ENCODE measurements around the gene DDN. TPM values are rescaled to one million over a fixed set of nuclear protein-coding genes. Genes with fewer than 3 reads are reported as not detected.

DDN gene
- total and polyA plus RNA-seq, 9 of the 15 experiments (the other 6 are each of a cell fraction or from before 2014, with no cell fraction given), result 0.03 to 3.6 (median 1.6) TPM

GRCh38 chr12:48993787-48994186 is 5.4 kb downstream of the DDN start (continued):
- TF ChIP-seq ZNF449 (CRISPR knock-in tag; IDR thresholded peaks at IDR 0.05), result no peak
- no peak for TF ChIP-seq ESRRB (CRISPR knock-in tag; IDR thresholded peaks at IDR 0.05; ENCODE audit: borderline replicate concordance)
- 0 out of 2 replicates have a peak, but pooled peaks have one; percentile 4 for TF ChIP-seq ZBTB26 (CRISPR knock-in tag; IDR thresholded peaks at IDR 0.05)
- TF ChIP-seq CTBP1 (IDR thresholded peaks at IDR 0.05; ENCODE audit: borderline replicate concordance), result peak; percentile 32; the same call in 1 of the 2 replicates
- TF ChIP-seq RREB1 (CRISPR knock-in tag; IDR thresholded peaks at IDR 0.05), result no peak
- no peak for TF ChIP-seq ZNF347 (CRISPR knock-in tag; IDR thresholded peaks at IDR 0.05; ENCODE audit: low read depth)
- TF ChIP-seq XRCC5 (IDR thresholded peaks at IDR 0.05; ENCODE audit: low read depth, low read length), result no peak
- TF ChIP-seq ZNF239 (CRISPR knock-in tag; IDR thresholded peaks at IDR 0.05), result no peak
- TF ChIP-seq ZNF512 (tag; IDR thresholded peaks at IDR 0.05), result no peak
- TF ChIP-seq HNRNPH1 (optimal IDR thresholded peaks at IDR 0.05; ENCODE audit: low read depth, low read length), result no peak
- no peak for TF ChIP-seq CREM (IDR thresholded peaks at IDR 0.05; ENCODE audit: low read depth)
- TF ChIP-seq GABPB2 (CRISPR knock-in tag; conservative IDR thresholded peaks at IDR 0.05), result no peak
- TF ChIP-seq ZKSCAN1 (IDR thresholded peaks at IDR 0.05; ENCODE audit: low read depth, low read length), result 0 out of 2 replicates have a peak, but pooled peaks have one; percentile 22
- no peak for TF ChIP-seq ZNF217 (CRISPR knock-in tag; IDR thresholded peaks at IDR 0.05)
- TF ChIP-seq FOXO4 (CRISPR knock-in tag; IDR thresholded peaks at IDR 0.05), result no peak
- TF ChIP-seq SLC30A9 (CRISPR knock-in tag; IDR thresholded peaks at IDR 0.05), result no peak
- TF ChIP-seq STAG1 (CRISPR knock-in tag; IDR thresholded peaks at IDR 0.05; ENCODE audit: borderline replicate concordance), result no peak
- no peak for TF ChIP-seq RCOR1 (IDR thresholded peaks at IDR 0.05; ENCODE audit: borderline replicate concordance in 1 of 2, low read depth in 2 of 2, low read length in 2 of 2)

Measured in K562 (cell line).